GM19023 (cell line): Measurements from ENCODE around the gene DAP3.
"Not testable (repeated sequence)": the region's sequence is repeated elsewhere in the genome, so short reads cannot be mapped to it uniquely, and the experiment has no call there.

ENCODE experiments used
- ATAC-seq: cut with Tn5 transposase; IDR thresholded peaks from one replicate; pipeline ENCODE4 v1.9.1; 2021; ENCODE audit warnings: mild to moderate bottlenecking, moderate library complexity; ENCODE audit not compliant: unreplicated experiment

DAP3 gene

DNA sequence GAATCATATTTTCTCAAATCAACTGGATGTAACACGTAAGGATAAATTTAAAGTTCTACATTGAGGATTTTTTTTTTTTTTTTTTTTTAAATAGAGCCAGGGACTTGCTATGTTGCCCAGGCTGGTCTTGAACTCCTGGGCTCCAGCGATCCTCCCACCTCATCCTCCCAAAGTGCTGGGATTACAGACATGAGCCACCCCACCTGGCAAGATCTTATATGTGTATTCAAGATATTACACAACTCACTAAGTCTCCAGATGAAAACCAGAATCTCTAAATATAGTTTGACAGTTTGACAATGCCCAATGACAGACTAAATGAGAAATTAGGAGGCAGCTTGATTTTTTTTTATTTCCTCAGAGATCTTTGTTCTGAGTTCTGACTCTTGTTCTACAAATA is 7.1 kb upstream of the DAP3 start:
- no peak for ATAC-seq

DNA sequence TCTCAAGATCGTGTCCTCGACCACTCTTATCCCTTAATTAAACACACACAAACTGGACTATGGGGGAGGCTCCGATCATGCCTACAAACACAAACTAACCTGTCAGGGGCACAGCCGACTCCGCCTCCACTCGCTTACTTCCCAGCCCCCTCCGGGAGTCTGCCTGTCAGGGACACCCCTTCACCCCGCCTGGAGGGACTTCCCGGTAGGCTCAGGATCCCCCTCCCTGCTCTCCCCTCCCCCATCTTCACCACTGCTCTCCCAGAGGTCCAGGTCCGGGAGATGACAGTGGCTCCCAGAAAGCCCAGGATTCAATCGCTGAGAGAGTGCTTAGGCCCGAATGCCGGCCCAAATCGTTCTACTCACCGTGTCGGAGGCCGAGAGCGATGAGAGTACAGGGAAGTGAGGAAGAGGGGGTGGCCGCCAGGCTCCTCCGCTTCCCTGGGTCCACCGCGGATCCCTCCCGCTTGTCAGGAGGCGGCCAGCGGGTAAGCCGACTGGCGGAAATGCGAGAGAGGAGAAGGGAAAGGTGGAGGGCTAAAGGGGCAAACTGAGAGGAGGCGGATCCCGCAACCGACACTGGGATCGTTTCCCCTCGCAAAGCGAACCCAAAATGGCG is 1.1 kb upstream of the DAP3 start:
- ATAC-seq: peak; percentile 20

DNA sequence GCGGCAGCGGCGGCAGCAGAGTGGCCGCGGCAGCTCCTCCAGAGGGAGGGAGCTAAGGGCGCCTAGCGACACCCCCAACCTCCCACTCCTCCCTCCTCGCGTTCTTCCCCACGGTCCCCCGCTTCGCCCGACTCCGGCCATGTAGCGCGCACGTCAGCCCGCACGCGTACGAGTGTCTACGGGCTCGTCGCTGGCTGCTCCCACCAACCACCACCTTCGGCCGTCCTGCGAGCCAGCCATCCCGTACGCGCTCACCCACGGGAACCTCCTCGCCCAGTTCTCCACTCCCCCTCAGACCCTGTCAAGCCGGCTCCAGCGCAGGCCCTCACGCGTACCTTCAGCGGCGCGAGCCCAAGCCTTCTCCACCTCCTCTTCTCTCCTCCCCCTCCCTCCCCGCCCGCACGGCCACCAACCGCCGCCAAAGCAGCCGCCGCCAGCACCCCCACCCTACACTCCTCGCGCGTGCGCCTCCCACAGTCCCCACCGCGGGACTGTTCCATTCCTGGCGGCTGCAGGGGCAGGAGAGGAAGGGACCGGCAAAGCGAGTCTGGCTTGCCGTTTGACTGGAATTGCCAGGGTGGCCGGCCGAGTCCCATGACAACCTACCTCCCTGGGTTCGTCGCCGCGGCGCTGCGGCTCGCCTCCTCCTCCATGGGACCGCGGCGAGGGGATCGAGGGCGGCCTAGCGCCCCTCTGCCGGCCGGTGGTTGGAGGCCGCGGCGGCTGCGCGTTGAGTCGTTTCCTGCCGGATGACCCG is 389 bp upstream of the DAP3 start, which contains the start of gene YY1AP1:
TSS of gene YY1AP1 (minus strand) at position 451 of the 757 bp plus-strand sequence. CDS start 8,338 bp downstream, outside the sequence.
- peak; percentile 79 for ATAC-seq

DNA sequence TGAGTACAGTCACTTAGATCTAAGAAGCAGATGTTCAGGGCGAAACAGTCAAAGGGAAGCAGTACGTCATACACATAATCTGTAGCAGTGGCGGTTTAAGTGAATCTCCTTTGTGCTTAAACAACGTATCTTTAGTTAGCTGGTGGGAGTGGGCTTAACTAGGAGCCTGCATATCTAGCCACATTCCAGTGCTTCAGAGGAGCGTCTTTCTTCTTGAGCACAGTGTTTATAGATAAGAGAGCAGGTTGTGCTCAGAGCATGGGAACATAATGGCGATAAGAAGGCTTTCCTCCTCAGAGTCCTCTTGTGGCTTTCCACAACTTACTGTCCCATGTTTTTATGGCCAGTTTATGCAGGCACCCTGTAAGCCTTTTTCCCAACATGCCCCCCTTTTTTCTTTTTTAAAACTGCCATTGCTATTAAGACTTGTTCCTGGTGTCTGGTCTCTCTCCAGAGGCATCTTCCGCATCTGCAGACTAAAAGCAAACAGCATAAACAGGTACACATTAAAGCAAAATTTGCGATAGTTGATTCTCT is 3.2 kb downstream of the DAP3 start:
- ATAC-seq: no peak

GRCh38 chr1:155694167-155694566 is 5.3 kb downstream of the DAP3 start:
- ATAC-seq: no peak

GRCh38 chr1:155695072-155695471 is 6.2 kb downstream of the DAP3 start:
- ATAC-seq: no peak

DNA sequence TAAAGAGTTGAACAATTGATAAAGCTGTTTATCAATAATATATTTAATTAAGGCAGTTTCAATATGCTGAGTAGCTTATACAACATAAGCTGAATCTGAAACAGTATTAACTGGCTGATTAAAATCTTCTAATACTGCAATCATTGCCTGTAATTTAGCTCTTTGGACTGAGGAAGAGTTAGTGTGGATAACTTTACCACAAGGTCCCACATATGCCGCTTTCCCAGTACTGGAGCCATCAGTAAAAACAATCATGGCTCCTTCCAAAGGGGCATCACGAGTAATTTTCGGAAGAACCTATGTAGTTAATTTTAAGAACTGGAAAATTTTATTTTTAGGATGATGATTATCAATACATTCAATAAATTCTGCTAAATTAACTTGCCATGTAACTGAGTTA is 6.7 kb downstream of the DAP3 start:
- no peak for ATAC-seq

DNA sequence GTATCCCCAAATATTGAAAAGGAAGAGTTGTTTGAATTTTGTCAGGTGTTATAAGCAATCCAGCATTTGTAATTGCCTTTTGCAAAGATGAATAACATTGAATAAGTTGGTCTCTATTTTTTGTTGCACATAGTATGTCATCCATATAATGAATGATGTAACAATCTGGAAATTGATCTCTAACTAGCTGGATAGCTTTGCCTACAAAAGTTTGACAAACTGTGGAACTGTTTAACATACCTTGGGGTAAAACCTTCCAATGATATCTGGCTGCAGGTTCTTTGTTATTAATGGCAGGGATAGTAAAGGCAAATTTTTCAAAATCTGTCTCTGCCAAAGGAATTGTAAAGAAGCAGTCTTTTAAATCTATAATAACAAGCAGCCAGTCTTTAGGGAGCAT is 7.6 kb downstream of the DAP3 start:
- no peak for ATAC-seq

DNA sequence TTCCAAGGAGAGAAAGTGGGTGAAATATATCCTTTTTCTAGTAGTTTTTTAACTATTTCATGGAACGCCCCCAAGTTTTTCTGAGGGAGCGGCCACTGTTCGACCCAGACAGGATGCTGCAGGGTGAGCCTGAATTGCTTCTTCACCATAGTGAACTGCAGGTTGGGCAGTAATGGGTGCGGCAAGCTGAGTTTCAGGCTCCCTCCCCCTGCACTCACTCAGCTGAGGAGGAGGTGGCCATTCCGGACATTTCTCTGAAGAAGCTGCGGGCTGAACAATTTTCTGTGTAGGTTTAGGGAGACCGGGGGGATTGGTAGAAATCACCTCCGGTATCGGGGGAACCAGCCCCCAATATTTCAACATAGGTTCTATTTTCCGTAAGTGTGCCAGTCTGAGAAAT is 8.2 kb downstream of the DAP3 start:
- no peak for ATAC-seq

- ATAC-seq: not testable (repeated sequence)
Measured at GRCh38 chr1:155697616-155698015, 8.7 kb downstream of the DAP3 start.

- no peak for ATAC-seq
Measured at GRCh38 chr1:155698382-155699038, 9.6 kb downstream of the DAP3 start.

DNA sequence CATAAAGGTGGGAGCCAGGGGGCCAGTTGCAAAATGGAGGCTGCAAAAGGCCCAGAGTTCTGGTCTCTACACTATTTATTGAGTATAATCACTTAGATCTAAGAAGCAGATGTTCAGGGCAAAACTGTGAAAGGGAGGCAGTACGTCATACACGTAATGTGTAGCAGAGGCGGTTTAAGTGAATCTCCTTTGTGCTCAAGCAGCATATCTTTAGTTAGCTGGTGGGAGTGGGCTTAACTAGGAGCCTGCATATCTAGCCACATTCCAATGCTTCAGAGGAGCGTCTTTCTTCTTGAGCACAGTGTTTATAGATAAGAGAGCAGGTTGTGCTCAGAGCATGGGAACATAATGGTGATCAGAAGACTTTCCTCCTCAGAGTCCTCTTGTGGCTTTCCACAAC is 10.2 kb downstream of the DAP3 start:
- not testable (repeated sequence) for ATAC-seq

DNA sequence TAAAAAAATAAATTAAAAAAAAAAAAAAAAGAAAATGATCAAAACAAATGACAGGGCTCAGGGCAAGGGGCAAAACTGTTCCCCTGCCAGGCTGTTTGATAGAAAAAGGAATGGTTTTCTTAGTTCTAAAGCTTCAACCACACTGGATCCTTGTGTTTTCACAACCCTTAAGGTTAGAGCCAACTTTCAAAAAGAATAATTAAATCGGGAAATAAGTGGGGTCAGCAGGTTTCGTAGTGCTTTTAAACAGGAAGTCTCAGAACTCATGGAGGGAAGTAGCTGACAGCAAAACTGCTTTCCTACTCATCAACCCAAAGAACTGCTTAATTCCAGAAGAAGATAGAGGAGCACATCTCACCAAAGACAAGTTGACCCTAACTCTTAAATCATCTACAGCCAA is 12.8 kb downstream of the DAP3 start:
- not testable (repeated sequence) for ATAC-seq

GRCh38 chr1:155703216-155703615 is 14.3 kb downstream of the DAP3 start:
- ATAC-seq: no peak

DNA sequence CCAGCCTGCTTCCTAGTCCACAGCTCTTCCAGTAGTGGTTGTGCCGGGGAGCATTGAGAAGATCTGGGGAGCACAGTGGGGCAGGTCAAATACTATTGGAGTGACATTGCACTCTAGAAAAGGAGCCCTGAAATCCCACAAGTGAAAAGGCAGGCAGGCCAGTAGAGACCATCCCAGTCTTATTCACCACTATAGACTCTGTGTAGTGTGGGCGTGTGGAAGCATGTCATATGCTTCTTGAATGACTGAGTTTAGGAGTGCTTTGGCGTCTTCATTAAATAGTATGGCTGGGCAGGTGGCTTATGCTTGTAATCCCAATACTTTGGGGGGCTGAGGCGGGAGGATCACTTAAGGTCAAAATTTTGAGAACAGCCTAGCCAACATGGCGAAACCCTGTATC is 15.5 kb downstream of the DAP3 start:
- ATAC-seq: not testable (repeated sequence)

GRCh38 chr1:155706139-155706538 is 17.2 kb downstream of the DAP3 start:
- ATAC-seq: no peak

- no peak for ATAC-seq
Measured at GRCh38 chr1:155709391-155709790, 20.5 kb downstream of the DAP3 start.

DNA sequence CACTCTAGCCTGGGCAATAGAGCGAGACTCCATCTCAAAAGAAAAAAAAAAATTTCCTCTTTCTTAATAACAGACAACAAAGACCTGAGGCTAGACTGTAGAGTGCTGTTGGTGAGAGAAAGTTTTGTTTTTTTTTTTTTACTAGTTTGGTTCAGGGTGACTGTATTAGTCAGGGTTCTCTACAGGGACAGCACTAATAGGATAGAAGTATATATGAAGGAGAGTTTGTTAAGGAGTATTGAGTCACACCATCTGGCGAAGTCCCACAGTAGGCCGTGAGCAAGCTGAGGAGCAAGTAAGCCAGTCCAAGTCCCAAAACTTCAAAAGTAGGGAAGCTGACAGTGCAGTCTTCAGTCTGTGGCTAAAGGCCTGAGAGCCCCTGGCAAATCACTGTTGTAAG is 22.6 kb downstream of the DAP3 start:
- not testable (repeated sequence) for ATAC-seq

DNA sequence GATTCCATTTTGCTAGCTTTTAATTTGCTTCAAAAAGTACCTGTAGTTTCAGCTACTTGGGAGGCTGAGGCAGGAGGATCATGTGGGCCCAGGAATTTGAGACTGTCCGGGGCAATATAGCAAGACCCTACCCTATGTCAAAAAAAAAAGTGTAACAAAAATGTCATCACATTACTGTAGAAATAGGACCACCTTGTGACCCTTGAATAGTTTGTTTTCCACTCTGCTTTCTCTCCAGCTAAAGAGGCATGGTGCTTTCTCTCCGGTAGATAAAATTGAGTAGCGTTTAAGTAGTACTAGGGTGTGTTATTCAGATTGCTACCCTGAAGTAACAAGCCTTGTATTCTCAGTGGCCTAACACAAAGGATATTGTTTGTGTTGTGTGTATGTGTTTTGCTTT is 23.7 kb downstream of the DAP3 start:
- ATAC-seq: not testable (repeated sequence)

GRCh38 chr1:155713075-155713474 is 24.2 kb downstream of the DAP3 start:
- no peak for ATAC-seq

DNA sequence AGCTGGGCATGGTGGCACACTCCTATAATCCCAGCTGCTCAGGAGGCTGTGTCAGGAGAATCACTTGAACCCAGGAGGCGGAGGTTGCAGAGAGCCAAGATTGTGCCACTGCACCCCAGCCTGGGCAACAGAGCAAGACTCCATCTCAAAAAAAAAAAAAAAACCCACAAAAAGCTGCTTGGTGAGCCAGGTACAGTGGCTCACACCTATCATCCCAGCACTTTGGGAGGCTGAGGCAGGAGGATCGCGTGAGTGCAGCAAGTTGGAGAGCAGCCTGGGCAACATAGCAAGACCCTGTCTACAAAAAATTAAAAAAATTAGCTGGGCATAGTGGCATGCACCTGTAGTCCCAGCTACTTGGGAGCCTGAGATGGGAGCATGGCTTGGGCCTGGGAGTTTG is 26.2 kb downstream of the DAP3 start:
- ATAC-seq: not testable (repeated sequence)

DNA sequence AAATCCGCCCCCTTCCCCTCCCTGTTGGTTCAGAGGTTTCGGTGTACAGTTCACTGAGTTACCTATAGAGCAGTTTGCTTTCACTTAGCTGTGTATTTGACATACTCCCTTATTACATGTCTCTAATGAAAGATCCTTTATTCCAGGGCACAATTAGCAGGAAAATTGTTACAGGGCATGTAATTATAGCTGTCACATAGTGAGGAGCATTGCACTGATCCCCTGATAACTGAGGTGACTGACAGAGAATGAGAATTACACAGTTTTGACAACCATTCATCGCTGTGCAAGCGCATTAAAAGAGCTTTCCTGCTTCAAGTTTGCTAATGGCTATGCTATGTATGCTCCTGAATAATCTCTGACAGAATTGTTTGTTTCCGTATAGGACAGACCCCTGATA is 26.9 kb downstream of the DAP3 start:
- ATAC-seq: no peak
